ENCODE measurements around the gene SHISA6. TPM values are rescaled to one million over a fixed set of nuclear protein-coding genes. Genes with fewer than 3 reads are reported as not detected.

Gene SHISA6
- total RNA-seq, 1 donor from 2014 or later = not detected

DNA sequence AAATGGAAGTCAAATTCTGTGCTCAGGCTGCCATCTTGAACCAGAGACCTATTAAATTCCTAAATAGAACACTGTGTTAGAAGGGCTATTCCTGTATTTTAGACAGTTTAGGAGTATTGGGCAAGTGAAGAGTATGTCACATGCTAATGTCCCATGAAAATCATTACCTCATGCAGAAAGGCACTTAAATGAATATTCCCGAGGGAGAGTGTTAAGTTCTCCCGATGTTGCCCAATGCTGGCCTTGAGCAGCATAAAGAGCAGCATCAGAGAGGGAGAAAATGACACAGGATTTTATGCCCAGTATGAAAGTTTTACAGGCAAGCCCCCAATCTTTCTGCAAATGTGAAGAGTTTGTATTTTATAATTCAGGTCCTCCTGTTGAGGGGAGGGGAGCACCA, 28.2 kb upstream of the SHISA6 start:
- Histone ChIP-seq H3K4me1 (ENCODE audit: insufficient read depth, low read length) (no peaks in the 10 kb centered on the region), H3K27ac (ENCODE audit: low read depth, low read length) (no peak overlapping the region), H3K9me3 (ENCODE audit: insufficient read depth, low read depth, low read length) (peaks cover 7% of the 10 kb centered on the region), H3K9ac (ENCODE audit: low read length) (no peak overlapping the region), H2AFZ (ENCODE audit: low read depth, low read length) (no peak overlapping the region), H4K20me1 (ENCODE audit: insufficient read depth, low read length) (no peaks in the 10 kb centered on the region), H3K4me2 (ENCODE audit: low read length) (no peak overlapping the region), H3K4me3 (ENCODE audit: insufficient read depth, low read depth, low read length) (no peak overlapping the region), H3K36me3 (ENCODE audit: insufficient read depth, low read length) (no peaks in the 10 kb centered on the region), H3K79me2 (ENCODE audit: insufficient read depth, low read length) (no peaks in the 10 kb centered on the region), H3K27me3 (ENCODE audit: insufficient read depth, low read length) (no peaks in the 10 kb centered on the region)
- Mint-ChIP-seq H3K27ac (ENCODE audit: unreplicated experiment) (no peak overlapping the region), H3K9me3 (ENCODE audit: unreplicated experiment) (peaks cover 6% of the 10 kb centered on the region), H3K4me3 (ENCODE audit: unreplicated experiment) (no peak overlapping the region), H3K27me3 (ENCODE audit: low read depth, unreplicated experiment) (no peaks in the 10 kb centered on the region), H3K4me1 (ENCODE audit: low read depth, unreplicated experiment) (no peaks in the 10 kb centered on the region), H3K36me3 (ENCODE audit: low read depth, unreplicated experiment) (no peaks in the 10 kb centered on the region)
- FAIRE-seq (no peak), DNase-seq (ENCODE audit: low read depth) (no peak)
- no peak for TF ChIP-seq EZH2 (IDR thresholded peaks at IDR 0.05; ENCODE audit: insufficient read depth, low read length)
- TF ChIP-seq, protein P1, sequence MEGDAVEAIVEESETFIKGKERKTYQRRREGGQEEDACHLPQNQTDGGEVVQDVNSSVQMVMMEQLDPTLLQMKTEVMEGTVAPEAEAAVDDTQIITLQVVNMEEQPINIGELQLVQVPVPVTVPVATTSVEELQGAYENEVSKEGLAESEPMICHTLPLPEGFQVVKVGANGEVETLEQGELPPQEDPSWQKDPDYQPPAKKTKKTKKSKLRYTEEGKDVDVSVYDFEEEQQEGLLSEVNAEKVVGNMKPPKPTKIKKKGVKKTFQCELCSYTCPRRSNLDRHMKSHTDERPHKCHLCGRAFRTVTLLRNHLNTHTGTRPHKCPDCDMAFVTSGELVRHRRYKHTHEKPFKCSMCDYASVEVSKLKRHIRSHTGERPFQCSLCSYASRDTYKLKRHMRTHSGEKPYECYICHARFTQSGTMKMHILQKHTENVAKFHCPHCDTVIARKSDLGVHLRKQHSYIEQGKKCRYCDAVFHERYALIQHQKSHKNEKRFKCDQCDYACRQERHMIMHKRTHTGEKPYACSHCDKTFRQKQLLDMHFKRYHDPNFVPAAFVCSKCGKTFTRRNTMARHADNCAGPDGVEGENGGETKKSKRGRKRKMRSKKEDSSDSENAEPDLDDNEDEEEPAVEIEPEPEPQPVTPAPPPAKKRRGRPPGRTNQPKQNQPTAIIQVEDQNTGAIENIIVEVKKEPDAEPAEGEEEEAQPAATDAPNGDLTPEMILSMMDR (IDR thresholded peaks at IDR 0.05; ENCODE audit: insufficient read depth, low read depth, low read length) = no peak

DNA sequence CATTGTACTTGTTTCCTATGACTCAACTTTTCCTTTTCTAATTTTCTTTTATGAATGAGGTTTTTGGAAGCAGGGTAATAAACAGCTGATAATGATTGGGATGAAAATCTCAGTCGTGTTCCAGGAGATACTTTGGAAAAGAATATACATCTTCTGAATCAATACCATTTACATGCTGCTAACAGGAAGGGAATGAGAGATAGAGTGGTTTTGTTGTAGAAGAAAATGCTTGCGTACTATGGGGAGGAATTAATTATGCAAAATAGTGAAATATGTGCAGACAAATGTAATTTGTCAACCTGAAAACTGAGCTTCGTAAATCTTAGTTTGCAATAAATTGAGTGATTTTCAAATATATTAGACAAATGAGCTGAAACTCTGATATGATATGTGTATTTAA, 24.0 kb upstream of the SHISA6 start:
- TF ChIP-seq, protein P1 (IDR thresholded peaks at IDR 0.05; ENCODE audit: insufficient read depth, low read depth, low read length) = no peak
- TF ChIP-seq EZH2 (IDR thresholded peaks at IDR 0.05; ENCODE audit: insufficient read depth, low read length) = no peak
- H3K27me3 Mint-ChIP-seq (ENCODE audit: low read depth, unreplicated experiment) = no peaks in the 10 kb centered on the region
- peaks cover 10% of the 10 kb centered on the region for H3K9me3 ChIP-seq (ENCODE audit: insufficient read depth, low read depth, low read length)
- H3K27ac Mint-ChIP-seq (ENCODE audit: unreplicated experiment) = no peak overlapping the region
- no peaks in the 10 kb centered on the region for H4K20me1 ChIP-seq (ENCODE audit: insufficient read depth, low read length)
- no peak overlapping the region for H3K4me3 ChIP-seq (ENCODE audit: insufficient read depth, low read depth, low read length)
- no peak overlapping the region for H3K9ac ChIP-seq (ENCODE audit: low read length)
- H3K4me2 ChIP-seq (ENCODE audit: low read length) = no peak overlapping the region
- FAIRE-seq (no peak), DNase-seq (ENCODE audit: low read depth) (no peak)
- H3K27me3 ChIP-seq (ENCODE audit: insufficient read depth, low read length) = no peaks in the 10 kb centered on the region
- no peak overlapping the region for H3K27ac ChIP-seq (ENCODE audit: low read depth, low read length)
- peaks cover 11% of the 10 kb centered on the region for H3K9me3 Mint-ChIP-seq (ENCODE audit: unreplicated experiment)
- no peaks in the 10 kb centered on the region for H3K79me2 ChIP-seq (ENCODE audit: insufficient read depth, low read length)
- H3K4me3 Mint-ChIP-seq (ENCODE audit: unreplicated experiment) = no peak overlapping the region
- no peaks in the 10 kb centered on the region for H3K4me1 Mint-ChIP-seq (ENCODE audit: low read depth, unreplicated experiment)
- no peaks in the 10 kb centered on the region for H3K4me1 ChIP-seq (ENCODE audit: insufficient read depth, low read length)
- H3K36me3 ChIP-seq (ENCODE audit: insufficient read depth, low read length) = no peaks in the 10 kb centered on the region
- H3K36me3 Mint-ChIP-seq (ENCODE audit: low read depth, unreplicated experiment) = no peaks in the 10 kb centered on the region
- H2AFZ ChIP-seq (ENCODE audit: low read depth, low read length) = no peak overlapping the region

DNA sequence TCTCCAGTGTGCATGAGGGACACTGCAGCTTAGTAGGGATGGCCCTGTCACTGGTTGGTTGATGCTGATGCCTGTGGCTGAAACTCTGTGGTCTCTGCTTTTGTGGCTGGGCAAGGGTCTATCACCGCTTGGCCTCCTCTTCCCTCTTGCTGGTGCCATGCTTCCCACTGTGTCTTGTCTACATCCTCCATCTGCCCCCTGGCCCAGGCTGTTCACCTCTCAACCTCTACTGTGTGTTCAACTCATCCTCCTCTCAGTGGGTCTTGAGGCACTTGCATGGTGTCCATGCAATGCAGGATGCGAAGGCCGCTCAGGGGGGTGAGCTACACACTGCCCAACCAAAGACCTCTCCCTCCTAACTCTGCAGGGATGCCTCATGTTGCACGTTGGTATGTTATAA, 19.8 kb upstream of the SHISA6 start:
- TF ChIP-seq, protein P1 (IDR thresholded peaks at IDR 0.05; ENCODE audit: insufficient read depth, low read depth, low read length) = no peak
- no peak for TF ChIP-seq EZH2 (IDR thresholded peaks at IDR 0.05; ENCODE audit: insufficient read depth, low read length)
- Mint-ChIP-seq H3K4me3 (ENCODE audit: unreplicated experiment) (no peak overlapping the region), H3K9me3 (ENCODE audit: unreplicated experiment) (peaks cover 15% of the 10 kb centered on the region), H3K4me1 (ENCODE audit: low read depth, unreplicated experiment) (no peaks in the 10 kb centered on the region), H3K27ac (ENCODE audit: unreplicated experiment) (no peak overlapping the region), H3K27me3 (ENCODE audit: low read depth, unreplicated experiment) (no peaks in the 10 kb centered on the region), H3K36me3 (ENCODE audit: low read depth, unreplicated experiment) (no peaks in the 10 kb centered on the region)
- H3K79me2 ChIP-seq (ENCODE audit: insufficient read depth, low read length) = no peaks in the 10 kb centered on the region
- DNase-seq (ENCODE audit: low read depth) (no peak), FAIRE-seq (no peak)
- H3K27me3 ChIP-seq (ENCODE audit: insufficient read depth, low read length) = no peaks in the 10 kb centered on the region
- H3K9ac ChIP-seq (ENCODE audit: low read length) = no peak overlapping the region
- H3K4me3 ChIP-seq (ENCODE audit: insufficient read depth, low read depth, low read length) = no peak overlapping the region
- H3K4me1 ChIP-seq (ENCODE audit: insufficient read depth, low read length) = no peaks in the 10 kb centered on the region
- H3K27ac ChIP-seq (ENCODE audit: low read depth, low read length) = no peak overlapping the region
- no peak overlapping the region for H2AFZ ChIP-seq (ENCODE audit: low read depth, low read length)
- H3K4me2 ChIP-seq (ENCODE audit: low read length) = no peak overlapping the region
- H4K20me1 ChIP-seq (ENCODE audit: insufficient read depth, low read length) = no peaks in the 10 kb centered on the region
- H3K9me3 ChIP-seq (ENCODE audit: insufficient read depth, low read depth, low read length) = peaks cover 10% of the 10 kb centered on the region
- H3K36me3 ChIP-seq (ENCODE audit: insufficient read depth, low read length) = no peaks in the 10 kb centered on the region

Measured in astrocyte (in vitro differentiated cells and primary cell).